ENCODE data around the gene ARF1. TPM values are rescaled to one million over a fixed set of nuclear protein-coding genes. Genes with fewer than 3 reads are reported as not detected.

ARF1 gene
- 354 and 378 TPM in 2 replicates for total RNA-seq (2014; rRNA removed)
- polyA plus RNA-seq (2012) = 580 TPM

DNA sequence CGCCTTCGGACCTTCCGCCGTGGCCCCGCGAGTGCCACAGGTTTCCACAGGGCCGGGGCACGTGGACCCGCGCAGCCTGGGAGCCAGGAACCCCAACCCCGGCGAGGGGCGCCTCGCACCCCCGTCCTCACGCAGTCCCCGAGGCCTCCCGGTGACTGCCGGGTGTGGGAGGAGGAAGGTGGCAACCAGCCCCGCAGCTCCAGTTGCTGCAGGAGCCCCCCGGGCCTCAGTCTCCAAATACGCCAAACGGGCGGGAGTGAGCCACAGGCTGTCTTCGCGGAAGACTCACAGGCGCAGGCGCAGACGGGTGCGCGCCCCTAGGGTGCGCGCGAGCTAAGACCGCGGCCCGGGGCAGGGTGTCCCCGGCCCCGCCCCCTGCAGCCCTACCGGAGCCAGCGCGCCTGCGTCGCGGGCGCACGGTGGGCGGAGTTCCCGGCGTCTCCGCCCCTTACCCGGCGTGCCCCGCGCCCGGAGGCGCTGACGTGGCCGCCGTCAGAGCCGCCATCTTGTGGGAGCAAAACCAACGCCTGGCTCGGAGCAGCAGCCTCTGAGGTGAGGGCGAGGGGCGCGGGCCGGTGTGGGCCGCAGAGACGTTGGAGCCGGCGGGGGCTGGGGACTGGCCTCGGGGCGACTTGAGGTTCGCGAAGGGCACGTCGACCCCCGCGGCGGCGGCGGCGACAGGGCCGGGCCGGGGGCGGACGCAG lies at the start of gene ARF1:
TSS of gene ARF1 (plus strand) at position 495 of the 704 bp plus-strand sequence. CDS start 14,407 bp downstream, outside the sequence.
- peak; percentile 90 for DNase-seq (ENCODE audit: low read depth)

DNA sequence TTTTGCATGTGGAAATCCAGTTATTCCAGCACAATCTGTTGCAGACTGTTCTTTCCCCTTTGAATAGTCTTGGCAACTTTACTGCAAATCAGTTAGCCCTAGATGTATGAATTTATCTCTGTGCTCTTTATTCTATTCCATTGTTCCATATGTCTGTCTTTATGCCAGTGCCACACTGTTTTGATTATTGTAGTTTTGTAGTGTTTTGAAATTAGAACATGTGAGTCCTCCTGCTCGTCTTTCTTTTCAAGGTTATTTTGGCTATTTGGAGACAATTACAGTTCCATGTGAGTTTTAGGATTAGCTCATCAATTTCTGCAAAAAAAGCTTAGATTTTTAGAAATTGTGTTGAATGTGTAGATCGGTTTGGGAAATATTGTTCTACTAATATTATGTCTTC lies 49.1 kb upstream of the ARF1 start:
- DNase-seq (ENCODE audit: low read depth) = no peak

DNA sequence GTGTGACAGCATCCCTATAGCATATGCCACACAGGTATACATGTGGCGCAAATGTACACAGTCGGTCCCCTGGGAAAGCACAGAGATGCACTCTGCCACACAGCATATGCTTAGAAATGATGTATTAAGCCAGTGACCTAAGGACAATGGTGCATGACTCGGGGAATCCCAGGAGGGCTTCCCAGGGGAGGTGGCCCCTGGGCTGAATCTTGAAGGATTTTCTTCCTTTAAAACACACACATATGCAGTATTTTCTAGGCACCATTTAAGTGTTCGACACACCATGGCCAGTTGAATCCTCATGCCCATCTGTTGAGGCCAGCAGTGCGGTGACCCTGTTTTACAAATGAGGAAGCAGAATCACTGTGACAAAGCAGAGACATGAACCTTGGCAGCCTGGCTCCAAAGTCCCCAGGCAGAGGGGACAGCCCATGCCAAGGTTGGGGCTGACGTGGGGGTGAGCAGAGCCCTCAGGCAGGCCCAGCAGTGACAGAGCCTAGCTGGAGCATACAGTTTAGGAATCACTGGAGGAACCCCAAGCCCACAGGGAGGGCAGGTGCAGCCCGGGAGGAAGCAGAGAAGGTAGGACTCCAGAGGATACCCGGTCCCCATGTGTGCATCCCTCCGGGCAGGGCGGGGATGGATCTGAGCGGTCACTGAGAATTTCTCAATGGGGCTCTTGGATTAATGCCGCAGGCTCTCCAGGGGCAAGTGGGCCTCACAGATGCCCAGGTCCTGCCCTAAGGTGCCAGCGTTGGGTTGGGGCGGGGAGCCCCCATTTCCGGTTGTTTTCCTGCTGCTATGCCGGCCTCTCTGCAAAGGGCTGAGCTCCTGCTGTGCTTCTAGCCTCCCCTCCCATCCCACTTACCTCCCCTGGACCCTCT lies 47.3 kb upstream of the ARF1 start:
- no peak for DNase-seq (ENCODE audit: low read depth)

DNA sequence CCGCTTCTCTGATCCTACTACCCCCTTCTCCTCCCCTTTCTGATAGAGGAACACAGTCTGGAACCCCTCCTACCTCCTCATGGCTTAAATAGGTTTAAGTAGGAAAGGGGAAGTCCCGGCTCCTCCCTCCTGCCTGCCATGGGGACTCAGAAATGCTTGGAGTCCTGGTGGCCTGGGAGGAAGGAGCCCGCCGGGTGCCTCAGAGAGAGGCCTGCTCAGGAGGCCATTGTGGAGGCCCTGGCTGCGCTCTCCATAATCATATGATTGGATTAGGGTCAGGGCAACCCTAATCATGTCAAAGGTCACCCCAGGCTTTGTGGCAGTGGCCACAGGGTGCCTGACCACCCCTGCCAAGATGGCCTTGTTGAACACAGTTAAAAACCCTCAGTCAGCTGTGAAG lies 46.7 kb upstream of the ARF1 start:
- no peak for DNase-seq (ENCODE audit: low read depth)

DNA sequence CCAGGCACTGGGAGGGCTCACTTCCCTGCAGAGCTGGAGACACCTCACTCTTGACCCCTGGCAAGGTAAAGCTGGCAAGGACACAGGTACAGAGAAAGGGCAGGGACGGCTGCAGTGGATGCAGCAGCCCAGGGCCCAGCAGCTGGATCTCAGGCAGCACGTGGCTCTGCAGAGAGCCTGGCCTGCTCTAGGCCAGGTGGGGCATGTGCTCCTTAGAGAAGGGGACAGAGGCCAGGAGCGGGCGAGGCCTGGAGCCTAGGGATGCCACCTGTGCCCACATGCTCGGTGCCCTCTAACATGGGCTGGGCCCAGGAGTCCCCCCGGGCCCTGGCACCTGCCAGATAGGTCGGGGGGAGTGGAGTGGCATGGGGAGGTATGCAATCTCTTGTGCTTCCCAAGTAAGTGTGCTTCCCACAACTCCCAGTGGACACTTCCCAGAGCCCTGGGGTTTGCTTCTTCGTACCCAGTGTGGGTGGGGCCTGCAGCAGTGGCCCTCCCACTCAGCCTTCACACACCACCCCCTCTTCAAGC lies 45.7 kb upstream of the ARF1 start:
- no peak for DNase-seq (ENCODE audit: low read depth)

DNA sequence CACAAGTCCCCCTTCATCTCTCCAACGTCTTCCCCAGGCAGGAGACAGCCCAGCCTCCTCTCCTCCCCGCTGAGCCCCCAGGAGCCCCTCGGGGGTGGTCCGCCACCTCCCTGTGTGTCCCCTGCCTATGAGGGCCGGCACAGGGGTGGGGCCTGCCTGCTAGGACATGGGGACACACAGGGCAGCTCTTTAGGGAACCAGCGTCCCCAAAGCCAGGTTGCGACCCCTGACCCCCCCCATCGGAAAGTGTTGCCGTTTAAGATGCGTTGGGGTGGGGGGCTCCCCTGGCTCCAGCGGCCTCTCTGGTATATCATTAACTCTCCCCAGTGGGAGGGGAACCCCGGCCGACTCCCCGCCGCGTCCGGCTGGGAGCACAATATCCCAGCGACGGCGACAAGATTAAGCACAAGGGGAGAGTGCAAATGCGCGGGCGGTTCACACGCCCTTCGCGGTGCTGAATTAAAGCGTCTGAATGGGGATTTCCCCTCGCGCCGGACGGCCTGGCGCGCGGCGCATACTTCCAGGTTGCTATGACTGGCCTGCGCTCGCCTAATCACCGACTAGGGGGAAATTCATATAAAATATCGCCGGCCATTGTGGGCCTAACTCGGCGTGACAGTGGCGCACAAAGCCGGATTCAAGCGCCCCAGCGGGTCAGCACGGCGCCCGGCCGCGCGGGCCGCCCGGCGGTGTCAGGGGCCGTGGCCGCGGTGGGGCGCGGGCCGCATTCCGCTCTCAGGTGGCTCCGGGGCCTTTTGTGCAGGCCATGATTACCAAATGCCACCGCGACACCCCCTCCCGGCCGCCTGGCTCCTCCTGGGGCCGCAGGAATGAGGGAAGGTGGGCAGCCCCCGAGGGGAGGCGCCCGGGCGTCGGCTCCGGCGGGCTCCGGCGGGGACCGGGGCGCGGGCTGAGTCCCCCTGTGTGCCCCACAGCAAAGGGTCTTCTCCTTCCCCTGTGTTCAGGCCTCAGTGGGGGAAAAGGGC lies 44.8 kb upstream of the ARF1 start:
- peak; percentile 2 for DNase-seq (ENCODE audit: low read depth)

DNA sequence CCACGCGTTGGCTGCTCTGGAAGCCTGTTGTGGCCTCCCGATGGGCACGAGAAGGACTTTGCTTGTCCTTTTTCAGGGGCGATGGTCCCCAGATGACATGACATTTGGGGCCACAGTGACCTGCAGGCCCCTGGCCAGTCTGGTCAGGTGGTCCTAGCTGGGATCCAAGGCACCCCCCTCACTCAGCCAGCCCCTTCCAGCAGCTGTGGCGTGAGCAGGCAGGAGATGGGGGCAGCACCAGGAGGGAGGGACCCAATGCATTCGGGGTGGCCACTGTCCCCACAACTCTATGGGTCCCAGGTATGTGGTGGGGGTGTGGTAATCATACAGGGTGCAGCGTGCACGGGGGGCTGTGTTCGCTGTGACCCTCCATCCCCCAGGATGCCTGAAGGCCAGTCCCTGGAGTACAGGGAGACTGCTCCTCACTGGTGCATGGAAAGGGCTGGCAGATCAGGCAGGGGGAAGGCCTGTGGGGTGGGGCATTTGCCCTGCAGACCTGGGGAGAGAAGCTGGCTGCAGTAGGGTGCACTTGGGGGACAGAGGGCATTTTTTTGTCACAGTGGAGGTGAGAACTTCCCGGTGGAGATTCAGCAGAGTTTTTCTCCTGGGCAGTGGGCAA lies 44.0 kb upstream of the ARF1 start:
- DNase-seq (ENCODE audit: low read depth) = no peak

DNA sequence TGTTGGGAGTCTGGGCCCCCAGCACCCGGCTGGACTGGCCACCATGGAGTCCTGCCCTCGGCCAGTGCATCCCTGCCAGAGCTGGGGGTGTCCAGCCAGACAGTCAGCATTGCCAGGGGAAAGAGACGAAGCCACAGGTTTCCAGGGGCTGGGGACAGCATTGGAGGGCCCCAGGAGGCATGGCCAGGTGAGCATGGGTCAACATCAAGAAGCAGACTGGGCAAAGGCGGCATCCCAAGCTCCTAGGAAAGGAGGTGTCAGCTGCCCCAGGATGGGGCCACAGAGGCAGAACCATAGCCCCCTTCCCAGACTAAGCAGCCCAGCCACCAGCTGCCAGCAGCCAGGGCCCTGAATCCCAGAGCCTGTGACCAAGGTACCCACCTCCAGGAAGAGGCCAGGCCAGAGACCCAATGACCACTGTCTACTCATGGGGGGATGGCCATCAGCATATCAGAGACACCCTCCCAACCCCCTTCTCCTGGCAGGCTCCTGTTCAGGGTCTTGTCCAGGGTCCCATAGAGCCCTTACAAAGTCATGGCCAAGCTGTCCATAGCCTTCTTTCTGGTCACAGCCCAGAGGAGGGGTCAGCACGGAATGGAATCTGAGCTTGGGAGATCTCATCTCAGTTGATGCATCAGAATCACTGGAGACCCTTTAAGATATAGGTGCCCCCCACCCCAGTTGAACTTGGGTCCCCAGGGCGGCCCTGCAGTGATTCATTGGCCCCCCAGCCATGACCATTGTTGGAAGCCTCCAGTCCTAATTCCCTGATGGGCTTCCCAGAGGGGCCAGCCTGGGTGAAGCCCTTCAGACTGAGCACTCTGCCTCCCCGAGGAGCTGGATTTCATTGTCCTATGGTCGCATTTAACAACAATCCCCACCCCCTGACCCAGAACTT lies 43.3 kb upstream of the ARF1 start:
- no peak for DNase-seq (ENCODE audit: low read depth)

DNA sequence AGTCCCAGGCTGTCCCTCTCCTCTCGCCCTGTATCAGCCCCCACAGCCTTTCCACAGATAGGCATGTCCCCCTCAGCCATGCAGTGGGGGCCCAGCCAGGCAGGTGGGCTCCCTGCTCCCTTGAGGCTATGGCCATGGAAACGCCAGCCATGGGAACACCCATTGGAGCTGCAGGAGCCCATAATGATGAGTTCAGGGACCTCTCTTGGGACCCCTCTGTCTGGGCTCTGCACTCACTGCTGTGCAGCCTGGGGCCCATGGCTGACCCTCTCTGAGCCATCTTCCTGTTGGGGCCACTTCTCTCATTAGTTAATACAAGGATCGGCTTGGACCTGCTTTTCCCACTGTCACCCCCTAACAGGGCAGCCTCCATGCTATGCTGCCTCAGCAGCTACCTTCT lies 42.5 kb upstream of the ARF1 start:
- DNase-seq (ENCODE audit: low read depth) = no peak

DNA sequence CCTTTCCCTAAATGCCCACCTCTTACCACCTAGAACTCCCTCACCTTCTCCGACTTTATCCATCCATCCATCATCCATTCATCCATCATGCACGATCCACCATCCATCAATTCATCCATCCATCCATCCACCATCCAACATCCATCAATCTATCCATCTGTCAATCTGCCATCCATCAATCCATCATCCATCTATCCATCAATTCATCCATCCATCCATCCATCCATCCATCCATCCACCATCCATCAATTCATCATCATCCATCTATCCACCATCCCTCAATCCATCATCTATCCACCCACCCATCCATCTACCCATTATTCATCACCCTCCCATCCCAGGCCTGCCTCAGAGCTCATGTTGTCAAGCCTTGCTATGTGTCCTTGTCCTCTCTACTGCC lies 41.2 kb upstream of the ARF1 start:
- no peak for DNase-seq (ENCODE audit: low read depth)

DNA sequence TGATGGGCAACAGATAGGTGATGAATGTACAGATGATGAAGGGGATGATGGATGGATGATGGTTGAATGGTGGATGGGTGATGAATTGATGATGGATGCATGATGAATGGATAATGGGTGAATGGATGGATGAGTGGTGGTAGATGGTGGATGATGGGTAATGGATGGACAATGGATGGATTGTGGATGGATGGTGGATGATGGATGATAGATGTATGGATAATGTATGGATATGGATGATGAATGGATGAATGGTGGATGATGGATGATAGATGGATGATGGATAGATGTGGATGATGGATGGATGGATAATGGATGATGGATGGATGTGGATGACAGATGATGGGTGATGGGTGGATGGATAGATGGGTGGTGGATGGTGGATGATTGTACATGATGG lies 40.0 kb upstream of the ARF1 start:
- no peak for DNase-seq (ENCODE audit: low read depth)

DNA sequence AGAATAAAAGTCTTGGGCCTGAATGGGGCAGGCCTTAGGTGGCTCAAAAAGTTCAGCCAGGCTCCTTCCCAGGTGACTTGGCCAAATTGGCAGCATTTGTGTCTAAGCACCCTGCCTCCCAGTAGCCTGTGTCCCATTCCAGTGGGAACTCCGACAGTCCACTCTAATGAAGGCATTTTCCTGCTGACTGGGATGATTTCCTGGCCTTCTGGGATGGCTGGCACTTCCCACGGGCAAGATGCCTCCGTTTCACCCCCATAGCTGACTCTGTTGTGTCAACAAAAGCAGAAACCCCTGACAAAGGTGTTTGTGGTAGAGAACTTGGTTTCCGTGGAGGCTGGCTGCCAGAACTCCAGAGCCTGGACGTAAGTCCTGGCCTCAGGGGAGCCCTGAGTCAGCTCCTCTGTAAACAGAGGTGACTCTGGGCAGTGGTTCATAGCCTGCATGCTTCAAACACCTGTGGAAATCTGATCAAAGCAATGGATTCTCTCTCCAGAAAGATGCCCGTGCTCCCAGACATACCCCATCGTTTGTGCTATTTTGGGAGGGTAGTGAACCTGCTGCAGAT lies 39.1 kb upstream of the ARF1 start:
- peak; percentile 4 for DNase-seq (ENCODE audit: low read depth)

DNA sequence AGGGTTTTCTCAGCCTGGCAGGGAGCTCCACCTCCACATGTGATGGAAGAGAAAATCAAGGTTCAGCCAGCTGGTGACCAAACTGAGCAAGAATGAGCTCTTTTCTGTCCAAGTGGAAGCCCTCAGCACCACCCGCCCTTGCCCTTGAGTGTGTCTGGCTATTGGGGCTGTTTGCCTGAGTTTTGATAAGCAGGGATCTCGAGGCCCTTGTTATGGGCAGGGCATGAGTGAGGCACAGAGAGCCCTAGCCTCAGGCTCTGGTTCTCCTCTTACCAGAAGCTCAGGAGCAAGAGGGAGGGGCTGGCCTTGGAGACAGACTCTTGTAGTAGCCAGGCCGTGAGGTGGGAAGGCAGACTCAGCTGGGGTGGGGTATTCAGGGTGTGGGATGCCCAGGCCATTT lies 37.5 kb upstream of the ARF1 start:
- DNase-seq (ENCODE audit: low read depth) = no peak

DNA sequence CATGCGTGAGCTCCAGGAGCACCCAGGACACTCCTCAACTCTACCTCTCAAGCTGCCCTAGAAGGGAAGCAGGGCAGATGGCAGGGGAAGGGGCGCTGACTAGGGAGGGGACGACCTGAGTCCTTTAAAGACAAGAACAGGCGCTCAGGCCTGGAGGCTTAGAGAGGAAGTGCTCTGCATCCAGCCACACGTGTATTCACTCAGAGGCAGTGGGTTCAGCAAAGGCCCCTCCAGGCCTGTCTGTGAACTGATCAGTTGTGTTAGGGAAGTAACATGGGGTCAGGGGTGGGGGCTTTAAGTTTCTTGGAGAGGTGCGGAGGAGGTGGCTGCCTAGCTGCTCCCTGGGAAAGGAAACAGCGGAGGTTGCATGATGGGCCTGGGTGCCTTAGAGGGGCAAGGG lies 37.1 kb upstream of the ARF1 start:
- DNase-seq (ENCODE audit: low read depth) = no peak

DNA sequence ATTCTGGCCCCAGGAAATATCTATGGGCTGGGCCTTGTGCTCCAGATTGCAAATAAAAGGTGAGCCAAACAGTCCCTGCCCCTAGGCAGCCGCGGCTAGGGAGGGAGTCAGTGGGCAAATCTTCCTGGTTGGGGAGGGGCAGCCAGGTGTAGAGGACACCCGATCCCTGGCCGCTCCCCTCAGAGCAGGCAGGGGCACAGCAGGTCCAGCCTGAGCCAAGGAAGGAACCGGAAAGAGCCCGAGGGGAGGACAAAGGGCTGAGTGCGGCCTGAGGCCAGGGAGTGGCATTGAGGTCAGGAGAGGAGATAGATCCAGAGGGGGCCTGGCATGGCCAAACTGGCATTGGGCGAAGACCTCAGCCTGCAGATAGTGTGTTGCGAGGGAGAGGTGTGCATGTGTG lies 36.6 kb upstream of the ARF1 start:
- no peak for DNase-seq (ENCODE audit: low read depth)

DNA sequence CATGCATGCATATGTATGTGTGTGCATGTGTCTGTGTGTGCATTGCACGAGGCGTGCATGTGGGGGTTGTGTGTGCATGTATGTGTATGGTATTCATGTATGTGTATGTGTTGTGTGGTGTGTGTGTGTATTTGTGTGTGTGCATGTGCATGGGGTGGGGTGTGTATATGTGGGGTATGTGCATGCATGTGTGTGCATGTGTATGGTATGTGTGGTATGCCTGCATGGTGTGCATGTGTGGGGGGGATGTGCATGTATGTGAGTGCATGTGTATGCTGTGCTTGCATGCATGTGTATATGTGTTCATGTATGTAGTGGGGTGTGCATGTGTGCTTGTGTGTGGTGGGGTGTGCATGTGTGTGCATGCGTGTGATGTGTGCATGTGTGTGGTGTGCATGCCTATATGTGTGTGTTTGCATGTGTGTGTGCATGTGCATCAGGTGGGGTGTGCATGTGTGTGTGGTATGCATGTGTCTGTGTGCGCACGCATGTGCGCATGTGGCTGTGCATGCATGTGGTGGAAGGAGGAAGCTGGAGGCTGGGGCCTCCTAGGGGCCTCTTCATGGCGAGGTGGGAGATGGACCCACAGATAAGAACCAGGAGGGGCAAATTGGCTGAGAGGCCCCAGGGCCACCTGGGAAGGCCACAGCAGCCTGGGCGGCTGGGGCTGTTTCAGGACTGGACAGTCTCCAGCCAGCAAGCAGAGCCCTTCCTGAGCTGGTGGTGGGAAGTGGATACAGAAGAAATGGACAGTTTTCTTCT lies 35.9 kb upstream of the ARF1 start:
- DNase-seq (ENCODE audit: low read depth) = no peak

DNA sequence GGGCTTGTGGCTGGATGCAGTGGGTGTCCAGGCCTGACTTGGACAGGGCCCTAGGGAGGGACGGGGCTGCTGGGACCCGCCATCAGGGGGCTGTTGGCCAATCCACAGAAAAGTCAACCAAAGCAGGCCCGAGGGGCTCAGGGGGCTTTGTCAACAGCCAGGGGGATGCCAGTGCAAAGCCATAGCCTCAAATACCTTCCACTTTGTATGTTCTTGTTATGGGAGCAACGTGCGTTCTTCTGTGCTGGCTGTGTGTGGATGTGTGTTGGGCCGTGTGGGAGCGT lies 35.4 kb upstream of the ARF1 start:
- DNase-seq (ENCODE audit: low read depth) = no peak

DNA sequence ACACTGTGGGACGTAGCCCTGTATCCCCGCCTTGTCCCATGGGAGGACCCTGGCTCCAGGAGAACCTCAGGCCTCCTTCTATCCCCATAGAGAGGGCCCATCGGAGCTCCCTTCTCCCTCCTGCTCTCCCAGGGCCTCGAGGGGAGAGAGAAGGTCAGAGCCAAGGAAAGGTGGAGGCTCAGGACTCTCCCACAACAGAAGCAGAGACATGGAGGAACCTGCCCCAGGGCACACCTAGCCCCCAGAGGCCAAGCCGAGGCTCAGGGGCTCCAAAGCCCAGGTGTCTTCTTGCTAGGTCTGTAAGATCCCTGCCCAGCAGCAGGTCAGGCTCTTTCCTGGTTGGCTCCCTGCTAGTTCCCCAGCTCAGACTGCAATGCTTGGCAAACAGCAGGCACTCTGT lies 34.4 kb upstream of the ARF1 start:
- DNase-seq (ENCODE audit: low read depth) = no peak

DNA sequence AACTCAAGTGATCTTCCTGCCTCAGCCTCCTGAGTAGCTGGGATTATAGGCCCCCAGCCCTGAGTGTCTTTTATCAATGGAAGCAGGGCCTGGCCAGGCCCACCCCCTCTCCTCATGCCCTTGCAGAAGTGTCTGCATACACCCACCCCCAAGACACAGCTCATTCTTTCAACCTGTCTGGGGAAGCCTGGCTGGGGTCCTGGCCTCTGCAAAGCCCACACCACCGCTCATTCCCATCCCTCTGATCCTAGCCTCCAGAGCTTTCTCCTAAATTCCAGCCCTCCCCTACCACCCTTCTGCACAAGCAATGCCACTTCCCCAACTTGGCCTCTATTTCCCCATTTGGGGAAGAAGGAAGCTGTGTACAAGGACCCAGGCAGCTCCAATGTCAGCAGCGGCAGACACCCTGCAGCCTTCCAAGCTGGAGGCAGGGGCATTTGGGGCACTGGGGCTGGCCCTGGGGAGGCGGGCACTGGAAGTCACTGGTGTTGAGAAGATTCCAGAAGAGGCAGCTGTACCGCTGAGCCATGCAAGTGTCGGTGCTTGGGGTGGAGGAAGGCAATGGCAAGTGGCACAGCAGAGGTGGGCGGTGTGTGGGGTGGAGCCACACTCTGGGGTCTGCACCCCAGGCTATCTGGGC lies 33.7 kb upstream of the ARF1 start:
- no peak for DNase-seq (ENCODE audit: low read depth)

All from LHCN-M2 (cell line).